KOPT-K1 (cell line): ENCODE measurements around the gene CSK.

Experiments
- H3K27ac ChIP-seq: fragments of 200-600 bp; sonication (generic); 2 replicates; pipeline ENCODE4 v1.5.1; 2016; ENCODE audit warnings: antibody characterized with exemption, mild to moderate bottlenecking, low read depth, low read length; ENCODE audit not compliant: poor library complexity, severe bottlenecking
- H3K36me3 ChIP-seq: fragments of 200-600 bp; sonication (generic); 2 replicates; pipeline ENCODE4 v1.5.1; 2017; ENCODE audit warnings: antibody characterized with exemption, mild to moderate bottlenecking, low read length, moderate library complexity; ENCODE audit not compliant: insufficient read depth
- H3K9me3 ChIP-seq: fragments of 200-600 bp; sonication (generic); 2 replicates; pipeline ENCODE4 v1.5.1; 2017; ENCODE audit warnings: antibody characterized with exemption, low read length, mild to moderate bottlenecking; ENCODE audit not compliant: insufficient read depth, poor library complexity, severe bottlenecking

CSK gene

DNA sequence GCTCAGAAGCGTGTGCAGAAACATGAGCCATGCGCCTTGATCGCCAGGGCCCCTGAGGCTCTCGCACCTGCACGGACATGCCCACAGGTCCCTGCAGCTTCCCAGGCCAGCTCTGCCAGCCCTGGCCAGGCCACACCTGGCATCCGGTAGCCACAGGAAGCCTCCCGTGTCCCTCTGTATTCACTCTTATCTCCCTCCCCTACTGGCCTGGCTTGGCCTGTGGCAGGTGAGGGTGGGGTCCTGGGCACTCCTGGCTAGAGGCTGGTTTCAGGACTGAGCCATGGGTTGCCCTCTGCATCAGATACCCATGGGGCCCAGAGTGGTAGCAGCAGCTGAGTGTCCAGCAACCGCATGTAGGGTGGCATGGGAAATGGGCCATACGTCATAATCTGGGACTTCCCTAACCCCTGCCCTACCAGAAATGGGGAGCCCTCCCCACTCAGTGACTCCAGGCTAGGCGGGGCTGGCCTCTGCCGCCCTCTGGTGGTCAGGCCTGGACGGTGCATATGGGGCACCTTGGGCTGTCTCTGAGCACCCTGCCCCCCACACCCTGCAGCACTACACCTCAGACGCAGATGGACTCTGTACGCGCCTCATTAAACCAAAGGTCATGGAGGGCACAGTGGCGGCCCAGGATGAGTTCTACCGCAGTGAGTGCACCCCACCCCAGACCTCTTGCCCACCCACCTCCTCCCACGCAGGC, 18.1 kb downstream of the CSK start:
- Histone ChIP-seq H3K27ac (no peak overlapping the region), H3K9me3 (no peaks in the 10 kb centered on the region), H3K36me3 (peaks cover 89% of the 10 kb centered on the region)

DNA sequence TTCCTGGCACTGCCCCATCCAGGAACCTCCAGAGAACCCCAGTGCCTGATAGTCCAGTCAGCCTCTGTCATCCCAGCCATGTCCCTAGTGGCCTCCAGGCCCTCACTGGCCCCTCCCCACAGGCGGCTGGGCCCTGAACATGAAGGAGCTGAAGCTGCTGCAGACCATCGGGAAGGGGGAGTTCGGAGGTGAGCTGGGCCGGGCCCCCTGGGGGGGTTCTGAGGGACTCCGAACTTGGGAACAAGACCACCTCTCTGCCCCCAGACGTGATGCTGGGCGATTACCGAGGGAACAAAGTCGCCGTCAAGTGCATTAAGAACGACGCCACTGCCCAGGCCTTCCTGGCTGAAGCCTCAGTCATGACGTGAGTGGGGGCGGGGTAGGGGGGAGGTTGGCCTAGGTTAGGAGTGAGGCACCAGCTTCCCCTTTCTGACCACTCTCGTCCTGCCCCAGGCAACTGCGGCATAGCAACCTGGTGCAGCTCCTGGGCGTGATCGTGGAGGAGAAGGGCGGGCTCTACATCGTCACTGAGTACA, 18.7 kb downstream of the CSK start:
- H3K36me3 ChIP-seq = peaks cover 87% of the 10 kb centered on the region
- no peak overlapping the region for H3K27ac ChIP-seq
- no peaks in the 10 kb centered on the region for H3K9me3 ChIP-seq

DNA sequence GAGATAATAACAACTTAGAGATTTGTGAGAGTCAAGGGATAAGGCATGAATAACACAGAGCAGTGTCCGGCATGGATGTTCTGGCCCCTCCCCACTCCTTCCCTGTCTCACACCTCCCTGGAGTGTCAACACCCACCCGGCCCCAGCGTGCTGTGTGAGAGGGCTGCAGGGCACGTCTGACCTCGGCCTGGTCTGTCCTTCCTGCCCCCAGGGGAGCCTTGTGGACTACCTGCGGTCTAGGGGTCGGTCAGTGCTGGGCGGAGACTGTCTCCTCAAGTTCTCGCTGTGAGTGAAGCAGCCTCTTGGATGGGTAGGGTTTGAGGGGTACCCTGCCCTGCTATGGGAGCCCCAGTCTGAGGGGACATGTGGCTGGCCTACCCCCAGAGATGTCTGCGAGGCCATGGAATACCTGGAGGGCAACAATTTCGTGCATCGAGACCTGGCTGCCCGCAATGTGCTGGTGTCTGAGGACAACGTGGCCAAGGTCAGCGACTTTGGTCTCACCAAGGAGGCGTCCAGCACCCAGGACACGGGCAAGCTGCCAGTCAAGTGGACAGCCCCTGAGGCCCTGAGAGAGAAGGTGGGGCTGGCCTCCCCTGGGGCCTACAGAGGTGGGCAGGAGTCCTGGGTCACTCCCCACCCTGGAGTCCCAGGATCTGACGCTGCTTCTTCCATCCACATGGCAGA, 19.6 kb downstream of the CSK start:
- Histone ChIP-seq H3K27ac (no peak overlapping the region), H3K9me3 (no peaks in the 10 kb centered on the region), H3K36me3 (peaks cover 80% of the 10 kb centered on the region)

DNA sequence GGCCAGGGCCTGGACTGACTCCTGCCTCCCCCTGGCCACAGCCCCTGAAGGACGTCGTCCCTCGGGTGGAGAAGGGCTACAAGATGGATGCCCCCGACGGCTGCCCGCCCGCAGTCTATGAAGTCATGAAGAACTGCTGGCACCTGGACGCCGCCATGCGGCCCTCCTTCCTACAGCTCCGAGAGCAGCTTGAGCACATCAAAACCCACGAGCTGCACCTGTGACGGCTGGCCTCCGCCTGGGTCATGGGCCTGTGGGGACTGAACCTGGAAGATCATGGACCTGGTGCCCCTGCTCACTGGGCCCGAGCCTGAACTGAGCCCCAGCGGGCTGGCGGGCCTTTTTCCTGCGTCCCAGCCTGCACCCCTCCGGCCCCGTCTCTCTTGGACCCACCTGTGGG, 20.4 kb downstream of the CSK start:
- H3K9me3 ChIP-seq = no peaks in the 10 kb centered on the region
- no peak overlapping the region for H3K27ac ChIP-seq
- peaks cover 78% of the 10 kb centered on the region for H3K36me3 ChIP-seq

DNA sequence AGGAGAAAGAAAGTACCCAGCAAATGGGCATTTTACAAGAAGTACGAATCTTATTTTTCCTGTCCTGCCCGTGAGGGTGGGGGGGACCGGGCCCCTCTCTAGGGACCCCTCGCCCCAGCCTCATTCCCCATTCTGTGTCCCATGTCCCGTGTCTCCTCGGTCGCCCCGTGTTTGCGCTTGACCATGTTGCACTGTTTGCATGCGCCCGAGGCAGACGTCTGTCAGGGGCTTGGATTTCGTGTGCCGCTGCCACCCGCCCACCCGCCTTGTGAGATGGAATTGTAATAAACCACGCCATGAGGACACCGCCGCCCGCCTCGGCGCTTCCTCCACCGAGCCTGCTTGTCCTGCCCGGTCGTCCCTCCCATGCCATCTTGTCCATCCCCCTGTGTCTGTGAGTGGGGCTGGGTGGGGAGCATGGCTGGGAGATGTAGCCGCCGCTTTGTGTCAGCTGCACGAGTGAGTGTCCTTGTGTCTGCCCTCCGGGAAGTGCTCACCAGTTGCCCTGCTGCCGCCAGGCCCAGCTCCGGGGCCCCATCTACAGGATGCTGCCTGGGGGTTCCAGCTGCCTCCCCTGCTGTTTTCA, 21.1 kb downstream of the CSK start:
- Histone ChIP-seq H3K27ac (no peak overlapping the region), H3K9me3 (no peaks in the 10 kb centered on the region), H3K36me3 (peaks cover 72% of the 10 kb centered on the region)

DNA sequence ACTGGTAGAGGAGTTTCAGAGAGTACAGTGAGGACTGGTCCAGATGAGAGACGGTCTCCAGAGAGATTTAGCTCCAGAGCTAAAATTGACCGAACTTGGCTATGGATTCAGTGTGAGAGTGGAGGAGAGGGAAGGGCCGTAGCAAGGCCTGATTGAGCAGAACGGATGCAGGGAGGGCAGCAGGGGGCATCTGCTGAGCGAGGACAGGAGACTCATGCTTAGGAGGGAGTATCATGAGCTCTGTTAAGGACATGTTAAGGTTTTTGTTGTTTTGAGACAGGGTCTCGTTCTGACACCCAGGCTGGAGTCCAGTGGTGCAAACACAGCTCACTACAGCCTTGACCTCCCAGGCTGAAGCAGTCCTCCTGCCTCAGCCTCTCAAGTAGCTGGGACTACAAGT, 23.1 kb downstream of the CSK start:
- H3K9me3 ChIP-seq = no peaks in the 10 kb centered on the region
- peaks cover 52% of the 10 kb centered on the region for H3K36me3 ChIP-seq
- no peak overlapping the region for H3K27ac ChIP-seq

DNA sequence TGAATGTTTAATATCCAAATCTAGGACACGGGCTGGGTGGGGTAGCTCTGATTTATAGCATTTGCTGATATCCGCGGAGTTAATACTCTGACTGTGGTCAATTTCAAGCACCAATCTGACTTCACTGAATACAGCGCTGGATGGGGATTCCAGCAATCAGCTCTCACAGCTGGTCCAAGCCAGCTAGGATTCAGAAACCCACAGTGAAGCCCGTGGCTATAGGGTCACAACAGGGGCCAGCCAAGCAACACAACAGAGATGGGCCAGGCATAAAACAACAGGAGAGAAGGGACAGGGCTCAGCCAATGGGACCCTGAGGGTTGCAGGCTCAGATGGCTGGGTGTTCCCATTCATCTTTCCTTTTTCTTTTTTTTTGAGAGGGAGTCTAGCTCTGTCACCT, 25.4 kb downstream of the CSK start:
- Histone ChIP-seq H3K27ac (no peak overlapping the region), H3K36me3 (peaks cover 29% of the 10 kb centered on the region), H3K9me3 (no peaks in the 10 kb centered on the region)

DNA sequence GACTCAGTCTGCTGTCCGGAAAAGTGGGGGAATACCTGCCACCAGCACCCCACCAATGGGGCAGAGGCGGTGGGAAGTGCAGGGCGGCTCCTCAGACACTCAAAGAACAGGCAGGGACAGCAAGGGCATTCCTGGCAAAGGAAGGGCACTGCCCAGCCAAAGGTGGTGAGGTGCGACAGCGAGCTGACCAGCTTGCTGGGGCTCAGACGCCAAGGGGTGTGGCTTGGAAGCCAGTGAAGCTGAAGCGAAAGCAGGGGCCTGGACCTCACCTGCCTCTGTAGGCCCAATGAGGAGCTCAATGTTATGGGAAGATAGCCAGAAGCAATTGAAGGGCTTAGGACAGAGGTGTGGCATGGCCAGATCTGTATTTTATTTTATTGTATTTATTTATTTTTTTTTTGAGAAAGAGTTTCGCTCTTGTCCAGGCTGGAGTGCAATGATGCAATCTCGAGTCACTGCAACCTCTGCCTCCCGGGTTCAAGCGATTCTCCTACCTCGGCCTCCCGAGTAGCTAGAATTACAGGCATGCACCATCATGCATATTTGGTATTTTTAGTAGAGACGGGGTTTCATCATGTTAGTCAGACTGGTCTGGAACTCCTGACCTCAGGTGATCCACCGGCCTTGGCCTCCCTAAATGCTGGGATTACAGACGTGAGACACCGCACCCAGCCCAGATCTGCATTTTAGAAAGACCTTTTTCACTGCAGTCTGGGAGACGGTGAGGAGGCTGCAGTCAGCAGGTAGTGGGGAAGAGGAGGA, 26.4 kb downstream of the CSK start:
- H3K36me3 ChIP-seq = peaks cover 21% of the 10 kb centered on the region
- no peak overlapping the region for H3K27ac ChIP-seq
- H3K9me3 ChIP-seq = no peaks in the 10 kb centered on the region

DNA sequence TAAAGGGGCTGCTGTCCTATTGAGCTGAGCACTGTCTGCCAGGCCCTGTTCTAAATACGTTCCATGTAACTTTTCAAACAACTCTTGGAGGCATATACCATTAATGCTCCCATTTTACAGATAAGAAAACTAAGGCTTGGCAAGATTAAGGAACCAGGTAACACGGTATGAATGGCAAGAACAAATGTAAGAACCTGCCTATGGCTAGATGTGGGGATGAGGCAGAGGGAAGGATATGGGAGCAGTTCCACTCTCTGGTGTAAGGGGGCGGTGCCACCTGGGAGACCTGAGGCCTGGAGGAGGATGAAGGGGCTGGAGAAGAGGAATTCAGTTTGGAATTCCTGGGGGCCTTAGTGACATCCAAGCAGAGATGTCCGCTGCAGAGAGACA, 27.0 kb downstream of the CSK start:
- H3K27ac ChIP-seq = no peak overlapping the region
- H3K36me3 ChIP-seq = peaks cover 15% of the 10 kb centered on the region
- no peaks in the 10 kb centered on the region for H3K9me3 ChIP-seq

DNA sequence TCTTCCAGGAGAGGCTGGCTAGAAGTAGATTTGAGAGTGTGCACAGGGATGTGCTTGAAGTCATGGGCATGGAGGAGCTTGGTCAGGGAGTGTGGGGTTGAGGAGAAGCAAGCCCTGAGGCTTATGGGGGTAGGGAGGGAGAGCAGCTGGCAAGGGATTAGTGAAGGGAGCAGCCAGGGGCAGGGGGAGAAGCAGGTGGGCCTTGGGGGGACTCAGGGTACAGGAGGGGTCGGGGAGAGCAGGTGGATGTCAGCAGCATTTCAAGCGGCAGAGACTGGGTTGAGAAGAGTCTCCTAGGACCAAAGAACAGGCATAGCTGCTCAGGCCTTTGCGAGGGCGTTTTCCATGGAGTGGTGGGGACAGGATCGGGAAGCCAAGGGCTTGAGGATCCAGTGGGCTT, 27.4 kb downstream of the CSK start:
- Histone ChIP-seq H3K27ac (no peak overlapping the region), H3K36me3 (peaks cover 11% of the 10 kb centered on the region), H3K9me3 (no peaks in the 10 kb centered on the region)

DNA sequence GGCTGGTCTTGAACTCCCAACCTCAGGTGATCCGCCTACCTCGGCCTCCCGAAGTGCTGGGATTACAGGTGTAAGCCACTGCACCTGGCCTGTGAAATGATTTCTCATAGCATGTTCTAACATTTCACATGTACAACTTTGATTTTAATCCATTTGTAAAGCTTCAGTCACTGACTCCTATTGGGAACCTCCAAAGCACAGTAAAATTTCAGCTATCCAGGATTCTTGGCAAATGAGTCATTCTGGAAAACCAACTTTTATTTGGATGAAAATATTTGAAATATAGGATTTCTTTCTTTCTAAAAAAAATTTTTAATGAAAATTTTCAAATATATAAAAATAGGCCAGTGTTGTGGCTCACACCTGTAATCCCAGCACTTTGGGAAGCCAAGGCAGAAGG, 28.1 kb downstream of the CSK start:
- Histone ChIP-seq H3K9me3 (no peaks in the 10 kb centered on the region), H3K27ac (no peak overlapping the region), H3K36me3 (peaks cover 4% of the 10 kb centered on the region; the same call in 1 of the 2 replicates)

DNA sequence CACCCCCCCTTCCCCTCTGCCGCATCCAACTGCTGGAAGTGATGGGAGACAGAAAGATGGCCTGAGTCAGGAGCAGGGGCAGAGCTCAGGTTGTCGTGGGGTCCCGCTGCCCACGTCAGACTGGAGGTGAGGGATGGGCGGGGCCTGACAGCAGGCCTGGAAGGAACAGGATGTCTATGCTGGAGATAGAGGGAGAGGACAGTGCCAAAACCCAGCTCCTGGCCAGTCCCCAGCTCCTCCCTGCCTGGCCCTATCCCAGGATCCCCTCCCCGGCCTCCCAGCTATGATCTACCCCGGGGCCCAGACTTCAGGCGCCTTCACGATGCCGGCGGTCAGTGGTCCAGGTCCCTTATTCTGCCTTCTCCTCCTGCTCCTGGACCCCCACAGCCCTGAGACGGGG, 30.7 kb downstream of the CSK start, which contains the start of gene LMAN1L:
Gene LMAN1L, plus strand, starts transcription at position 303 of the 400 bp plus-strand sequence. Its CDS starts 20 bp downstream, at position 323.
- Histone ChIP-seq H3K36me3 (no peaks in the 10 kb centered on the region), H3K27ac (no peak within 1 kb of the TSS), H3K9me3 (no peaks in the 10 kb centered on the region)

DNA sequence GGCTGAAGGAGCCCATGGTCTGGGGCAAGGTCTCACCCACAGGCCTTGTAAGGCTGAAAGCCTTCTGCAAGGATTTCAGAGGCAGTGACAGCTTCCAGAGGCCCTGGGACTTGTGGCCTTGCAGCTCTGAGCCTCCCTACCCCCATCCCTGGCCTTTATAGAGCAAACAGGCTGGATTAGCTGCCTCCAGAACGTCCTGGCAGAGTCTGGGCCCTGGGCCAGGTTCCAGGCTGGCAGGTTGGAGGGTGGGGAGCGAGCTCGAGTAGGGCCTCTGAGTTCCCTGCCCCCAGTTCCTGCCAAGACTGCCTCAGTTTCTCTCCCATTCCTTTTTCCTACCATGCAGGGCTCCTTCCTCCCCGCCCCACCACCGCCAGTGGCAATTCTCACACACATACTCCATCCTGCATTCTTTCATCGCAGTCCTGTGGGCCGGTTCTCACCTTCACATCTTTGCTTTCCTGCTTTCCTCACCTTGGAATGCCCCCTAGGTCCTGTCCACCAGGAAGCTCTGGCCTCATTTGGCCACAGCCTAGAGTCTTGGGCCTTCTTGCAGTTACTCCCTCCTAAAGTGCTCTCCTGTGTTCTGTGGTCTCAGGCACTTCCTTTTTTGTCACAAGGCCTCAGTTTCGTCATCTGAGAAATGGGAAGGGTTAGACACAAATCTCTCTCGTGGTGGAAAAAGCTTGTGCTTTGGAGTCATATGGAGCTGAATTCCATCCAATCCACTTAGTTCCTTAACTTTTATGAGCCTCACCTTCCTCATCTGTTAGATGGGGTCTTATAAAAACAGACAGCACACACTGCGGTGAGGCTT, 33.4 kb downstream of the CSK start:
- Histone ChIP-seq H3K36me3 (no peaks in the 10 kb centered on the region), H3K9me3 (no peaks in the 10 kb centered on the region), H3K27ac (no peak overlapping the region)

DNA sequence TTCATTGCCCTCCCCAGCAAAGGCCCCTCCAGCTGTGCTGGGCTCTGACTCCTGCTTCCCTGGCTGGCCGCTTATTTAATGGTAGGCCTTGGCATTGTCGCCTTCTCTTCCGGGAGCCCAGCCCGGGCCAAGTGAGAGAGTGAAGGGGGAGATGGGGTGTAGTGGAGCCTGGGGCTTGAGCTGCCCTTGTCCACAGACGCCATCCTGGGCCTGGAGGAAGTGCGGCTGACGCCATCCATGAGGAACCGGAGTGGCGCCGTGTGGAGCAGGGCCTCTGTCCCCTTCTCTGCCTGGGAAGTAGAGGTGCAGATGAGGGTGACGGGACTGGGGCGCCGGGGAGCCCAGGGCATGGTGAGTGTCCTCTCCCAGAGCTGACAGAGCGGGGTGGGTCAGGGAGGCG, 34.1 kb downstream of the CSK start:
- Histone ChIP-seq H3K27ac (no peak overlapping the region), H3K36me3 (no peaks in the 10 kb centered on the region), H3K9me3 (no peaks in the 10 kb centered on the region)
